ENCODE results near the gene ITGAD. TPM values are rescaled to one million over a fixed set of nuclear protein-coding genes. Genes with fewer than 3 reads are reported as not detected.
A peak's percentile ranks its signal among the peaks of the same experiment; 100 is the strongest.

ITGAD gene
- total RNA-seq, 1 donor from 2014 or later: not detected

DNA sequence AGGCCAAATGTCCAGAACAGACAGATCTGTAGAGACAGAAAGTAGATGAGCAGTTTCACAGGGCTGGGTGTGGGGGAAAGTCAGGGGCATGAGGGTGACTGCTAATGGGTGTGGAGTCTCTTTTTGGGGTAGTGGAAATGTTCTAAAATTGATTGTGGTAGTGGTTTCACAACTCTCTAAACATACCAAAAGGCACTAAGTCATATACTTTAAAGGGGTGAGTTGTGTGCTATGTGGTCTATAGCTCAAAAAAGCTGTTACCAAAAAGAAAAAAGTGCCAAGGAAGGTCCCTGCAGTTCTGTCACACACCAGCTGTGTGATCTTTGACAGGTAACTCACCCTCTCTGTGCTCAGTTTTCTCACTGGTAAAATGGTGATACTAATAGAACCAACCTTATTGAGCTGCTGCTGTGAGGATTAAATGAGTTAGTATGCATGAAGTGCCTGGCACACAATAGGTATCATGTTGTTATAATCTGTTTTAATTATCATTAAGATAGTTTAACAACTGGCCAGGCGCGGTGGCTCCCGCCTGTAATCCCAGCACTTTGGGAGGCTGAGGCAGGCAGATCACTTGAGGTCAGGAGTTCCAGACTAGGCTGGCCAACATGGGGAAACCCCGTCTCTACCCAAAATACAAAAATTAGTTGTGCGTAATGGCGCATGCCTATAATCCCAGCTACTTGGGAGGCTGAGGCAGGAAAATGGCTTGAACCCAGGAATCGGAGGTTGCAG lies 27.8 kb upstream of the ITGAD start:
- no peak for DNase-seq (ENCODE audit: low read depth)

DNA sequence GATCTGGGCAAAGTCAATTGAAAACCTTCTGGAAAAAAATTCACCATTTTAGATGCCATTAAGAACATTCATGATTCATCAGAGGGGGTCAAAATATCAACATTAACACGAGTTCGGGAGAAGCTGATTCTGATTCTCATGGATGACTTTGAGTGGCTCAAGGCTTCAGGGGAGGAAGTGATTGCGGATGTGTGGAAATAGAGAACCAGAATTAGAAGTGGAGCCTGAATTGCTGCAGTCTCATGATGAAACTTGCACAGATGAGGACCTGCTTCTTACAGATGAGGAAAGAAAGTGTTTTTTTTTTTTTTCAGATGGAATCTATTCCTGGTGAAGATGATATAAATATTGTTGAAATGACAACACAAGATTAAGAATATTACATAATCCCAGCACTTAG lies 25.3 kb upstream of the ITGAD start:
- DNase-seq (ENCODE audit: low read depth): no peak

DNA sequence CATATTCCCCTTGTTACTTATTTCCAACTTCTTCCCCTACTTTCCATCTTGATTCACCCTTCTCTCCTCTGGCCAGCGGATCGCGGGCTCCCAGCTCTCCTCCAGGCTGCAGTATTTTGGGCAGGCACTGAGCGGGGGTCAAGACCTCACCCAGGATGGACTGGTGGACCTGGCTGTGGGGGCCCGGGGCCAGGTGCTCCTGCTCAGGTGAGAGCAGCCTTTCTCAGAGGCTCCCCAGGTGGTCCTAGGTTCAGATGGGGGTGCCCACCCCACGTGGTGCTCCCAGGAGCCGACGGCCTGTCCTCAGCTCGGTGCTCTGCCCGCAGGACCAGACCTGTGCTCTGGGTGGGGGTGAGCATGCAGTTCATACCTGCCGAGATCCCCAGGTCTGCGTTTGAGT lies 22.1 kb upstream of the ITGAD start:
- no peak for DNase-seq (ENCODE audit: low read depth)

DNA sequence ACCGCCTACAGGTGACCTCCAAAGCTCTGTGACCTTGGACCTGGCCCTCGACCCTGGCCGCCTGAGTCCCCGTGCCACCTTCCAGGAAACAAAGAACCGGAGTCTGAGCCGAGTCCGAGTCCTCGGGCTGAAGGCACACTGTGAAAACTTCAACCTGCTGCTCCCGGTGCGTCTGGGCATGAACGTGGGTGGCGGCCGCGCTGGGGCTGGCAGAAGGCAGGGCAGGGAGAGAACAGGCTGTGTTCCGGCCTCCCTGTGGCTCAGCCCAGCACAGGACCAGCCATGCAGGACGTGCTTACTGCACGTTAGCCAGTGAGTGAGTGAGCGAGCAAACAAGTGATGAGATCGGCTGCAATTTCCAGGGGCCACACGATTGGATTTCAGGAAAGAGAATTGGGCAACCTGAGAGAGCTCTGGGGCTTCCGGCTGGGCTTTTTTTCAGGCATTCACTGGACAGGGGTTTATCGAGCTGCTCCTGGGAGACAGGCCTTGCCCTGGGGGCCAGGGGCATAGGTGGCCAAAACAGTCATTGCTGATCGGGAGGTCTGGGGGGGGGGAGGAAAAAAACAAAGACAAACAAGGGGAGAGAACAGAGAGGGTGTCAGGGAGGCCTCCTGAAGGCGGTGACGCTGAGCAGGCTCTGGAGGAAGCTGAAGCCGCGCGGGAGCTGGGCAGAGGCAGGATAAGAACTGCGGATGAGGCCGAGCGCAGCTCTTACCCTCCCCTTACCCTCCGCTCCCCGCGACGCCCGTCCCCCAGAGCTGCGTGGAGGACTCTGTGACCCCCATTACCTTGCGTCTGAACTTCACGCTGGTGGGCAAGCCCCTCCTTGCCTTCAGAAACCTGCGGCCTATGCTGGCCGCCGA lies 21.3 kb upstream of the ITGAD start:
- DNase-seq (ENCODE audit: low read depth): peak; percentile 13

DNA sequence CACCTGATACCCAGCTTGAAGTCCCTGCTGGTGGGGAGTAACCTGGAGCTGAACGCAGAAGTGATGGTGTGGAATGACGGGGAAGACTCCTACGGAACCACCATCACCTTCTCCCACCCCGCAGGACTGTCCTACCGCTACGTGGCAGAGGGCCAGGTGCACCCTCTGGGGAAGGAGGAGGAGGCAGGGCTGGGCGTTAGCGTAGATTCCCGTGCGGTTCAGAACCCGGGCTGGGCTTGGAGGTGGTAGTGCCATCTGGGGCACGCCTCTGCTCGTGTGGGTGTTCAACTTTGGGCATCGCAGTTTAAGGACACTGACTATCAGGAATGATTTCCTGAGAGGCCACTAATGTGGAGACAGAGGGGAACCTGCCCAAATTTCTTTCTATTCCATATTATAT lies 19.9 kb upstream of the ITGAD start:
- no peak for DNase-seq (ENCODE audit: low read depth)

DNA sequence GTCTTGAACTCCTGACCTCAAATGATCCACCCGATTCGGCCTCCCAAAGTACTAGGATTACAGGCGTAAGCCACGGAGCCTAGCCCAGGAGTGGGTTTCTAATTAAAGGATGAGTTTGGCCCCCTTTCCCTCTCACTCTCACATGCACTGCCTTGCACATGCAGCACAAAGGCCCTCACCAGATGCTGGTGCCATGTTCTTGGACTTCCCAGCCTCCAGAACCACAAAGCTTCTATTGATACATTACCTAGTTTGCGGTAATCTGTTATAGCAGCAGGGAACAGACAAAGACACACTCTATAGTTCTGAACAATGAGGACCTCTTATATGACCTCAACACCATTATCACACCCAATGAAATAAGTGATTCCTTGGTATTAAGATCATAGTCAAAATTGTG lies 17.9 kb upstream of the ITGAD start:
- no peak for DNase-seq (ENCODE audit: low read depth)

DNA sequence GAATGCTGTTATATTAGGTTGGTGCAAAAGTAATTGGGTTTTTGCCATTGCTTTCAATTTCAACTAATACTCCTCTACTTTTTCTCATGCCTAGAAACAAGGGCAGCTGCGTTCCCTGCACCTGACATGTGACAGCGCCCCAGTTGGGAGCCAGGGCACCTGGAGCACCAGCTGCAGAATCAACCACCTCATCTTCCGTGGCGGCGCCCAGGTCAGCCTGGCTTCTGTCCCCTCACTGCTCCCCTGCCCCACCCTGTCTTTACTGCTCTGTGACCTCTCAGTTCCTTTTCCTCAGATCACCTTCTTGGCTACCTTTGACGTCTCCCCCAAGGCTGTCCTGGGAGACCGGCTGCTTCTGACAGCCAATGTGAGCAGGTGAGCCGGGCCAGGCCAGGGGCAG lies 16.4 kb upstream of the ITGAD start:
- DNase-seq (ENCODE audit: low read depth): no peak

DNA sequence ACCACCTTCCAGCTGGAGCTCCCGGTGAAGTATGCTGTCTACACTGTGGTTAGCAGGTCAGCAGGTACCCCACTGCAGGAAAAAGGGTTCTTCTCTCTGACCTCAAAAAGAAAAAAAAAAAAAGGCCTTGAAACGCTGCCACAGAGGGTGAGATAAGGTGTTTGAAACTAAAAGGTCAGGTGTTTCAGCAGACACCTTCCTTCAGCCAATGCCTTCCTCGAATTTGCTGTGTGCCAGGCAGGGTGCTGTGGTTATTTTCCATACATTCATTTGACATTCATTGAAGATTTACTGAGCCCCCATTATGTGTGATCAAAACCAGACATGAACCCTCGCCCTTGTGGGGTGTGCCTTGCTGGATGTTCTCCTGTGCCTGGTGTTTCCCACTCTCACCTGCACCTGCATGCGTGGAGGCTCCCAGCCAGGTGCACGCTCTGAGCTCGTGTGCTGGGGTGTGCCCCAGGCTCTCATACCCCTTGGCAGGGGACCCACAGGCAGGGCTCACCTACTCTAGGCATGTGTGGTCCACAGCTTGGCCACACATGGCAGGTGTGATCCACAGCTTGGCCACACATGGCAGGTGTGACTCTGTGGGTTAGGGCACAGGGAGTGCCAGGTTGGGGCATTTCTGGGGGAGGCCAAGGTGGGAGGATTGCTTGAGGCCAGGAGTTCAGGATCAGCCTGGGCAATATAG lies 15.8 kb upstream of the ITGAD start:
- no peak for DNase-seq (ENCODE audit: low read depth)

DNA sequence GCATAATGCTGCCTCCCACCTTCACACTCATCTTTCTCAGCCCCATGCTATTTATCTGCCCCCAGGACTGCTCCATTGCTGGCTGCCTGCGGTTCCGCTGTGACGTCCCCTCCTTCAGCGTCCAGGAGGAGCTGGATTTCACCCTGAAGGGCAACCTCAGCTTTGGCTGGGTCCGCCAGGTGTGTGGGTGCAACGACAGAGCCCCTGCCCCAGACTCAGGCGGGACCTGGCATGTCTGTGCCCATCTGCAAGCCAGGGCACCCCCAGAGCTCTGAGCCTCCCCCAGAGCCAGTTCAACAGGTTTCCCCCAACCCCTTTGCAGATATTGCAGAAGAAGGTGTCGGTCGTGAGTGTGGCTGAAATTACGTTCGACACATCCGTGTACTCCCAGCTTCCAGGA lies 12.9 kb upstream of the ITGAD start:
- DNase-seq (ENCODE audit: low read depth): no peak

DNA sequence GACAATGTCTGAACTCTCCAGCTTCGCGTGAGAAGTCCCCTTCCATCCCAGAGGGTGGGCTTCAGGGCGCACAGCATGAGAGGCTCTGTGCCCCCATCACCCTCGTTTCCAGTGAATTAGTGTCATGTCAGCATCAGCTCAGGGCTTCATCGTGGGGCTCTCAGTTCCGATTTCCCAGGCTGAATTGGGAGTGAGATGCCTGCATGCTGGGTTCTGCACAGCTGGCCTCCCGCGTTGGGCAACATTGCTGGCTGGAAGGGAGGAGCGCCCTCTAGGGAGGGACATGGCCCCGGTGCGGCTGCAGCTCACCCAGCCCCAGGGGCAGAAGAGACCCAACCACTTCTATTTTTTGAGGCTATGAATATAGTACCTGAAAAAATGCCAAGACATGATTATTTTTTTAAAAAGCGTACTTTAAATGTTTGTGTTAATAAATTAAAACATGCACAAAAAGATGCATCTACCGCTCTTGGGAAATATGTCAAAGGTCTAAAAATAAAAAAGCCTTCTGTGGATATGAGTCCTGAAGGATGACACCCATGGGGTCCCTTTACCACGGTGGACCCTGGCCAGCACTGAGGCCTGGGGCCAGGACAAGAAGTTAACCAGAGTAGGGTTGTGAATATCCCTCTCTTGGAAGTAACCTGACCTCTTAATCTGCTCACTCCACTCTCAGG lies 10.5 kb upstream of the ITGAD start:
- DNase-seq (ENCODE audit: low read depth): peak; percentile 7

DNA sequence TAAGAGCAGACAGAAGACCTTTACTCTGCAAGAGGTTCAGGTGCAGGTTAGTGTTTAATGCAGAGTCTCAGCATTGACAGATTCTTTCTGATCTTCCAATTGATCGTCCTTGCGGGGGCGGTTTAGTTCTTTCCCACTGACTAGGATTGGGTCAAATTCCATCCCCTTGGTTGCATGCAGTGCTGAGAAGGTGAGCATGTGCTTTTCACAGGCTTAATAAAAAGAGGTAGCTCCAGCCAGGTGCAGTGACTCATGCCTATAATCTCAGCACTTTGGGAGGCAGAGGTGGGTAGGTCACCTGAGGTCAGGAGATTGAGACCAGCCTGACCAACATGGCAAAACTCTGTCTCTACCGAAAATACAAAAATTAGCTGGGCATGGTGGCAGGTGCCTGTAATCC lies 7.5 kb upstream of the ITGAD start:
- DNase-seq (ENCODE audit: low read depth): no peak

DNA sequence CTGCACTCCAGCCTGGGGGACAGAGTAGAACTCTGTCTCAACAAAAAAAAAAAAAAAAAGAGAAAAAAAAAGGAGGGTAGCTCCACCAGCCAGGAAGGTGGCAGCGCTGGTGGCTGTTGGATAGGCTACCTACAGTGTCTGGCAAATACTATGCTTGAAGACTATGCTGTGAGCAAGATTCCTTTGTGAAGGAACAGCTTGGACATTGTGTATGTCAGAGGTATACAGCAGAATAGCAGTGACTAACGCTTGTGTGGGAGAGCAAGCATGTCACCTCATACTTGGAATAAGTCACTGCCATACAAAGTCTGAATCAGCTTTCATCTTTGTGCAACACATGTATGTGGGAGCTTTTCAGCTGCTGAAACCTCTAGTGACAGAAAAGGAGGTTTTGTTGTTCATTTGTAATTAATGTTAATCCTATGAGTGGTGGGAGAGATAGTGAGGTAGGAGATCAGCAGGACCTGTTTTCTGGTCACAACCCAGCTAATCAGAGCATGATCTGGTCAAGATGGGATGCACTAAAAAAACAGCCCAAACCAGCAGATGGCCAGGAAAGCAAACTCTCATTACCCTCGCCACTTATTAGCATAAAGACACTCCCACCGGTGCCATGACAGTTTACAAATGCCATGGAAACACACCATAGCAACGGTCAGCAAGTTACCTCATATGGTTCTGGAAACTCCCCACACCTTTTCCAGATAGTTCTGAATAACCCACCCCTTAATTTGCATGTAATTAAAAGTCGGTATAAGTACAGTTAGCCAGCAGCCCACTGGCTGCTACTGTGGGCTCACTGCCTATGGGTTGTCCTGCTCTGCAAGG lies 6.8 kb upstream of the ITGAD start:
- peak; percentile 61 for DNase-seq (ENCODE audit: low read depth)

DNA sequence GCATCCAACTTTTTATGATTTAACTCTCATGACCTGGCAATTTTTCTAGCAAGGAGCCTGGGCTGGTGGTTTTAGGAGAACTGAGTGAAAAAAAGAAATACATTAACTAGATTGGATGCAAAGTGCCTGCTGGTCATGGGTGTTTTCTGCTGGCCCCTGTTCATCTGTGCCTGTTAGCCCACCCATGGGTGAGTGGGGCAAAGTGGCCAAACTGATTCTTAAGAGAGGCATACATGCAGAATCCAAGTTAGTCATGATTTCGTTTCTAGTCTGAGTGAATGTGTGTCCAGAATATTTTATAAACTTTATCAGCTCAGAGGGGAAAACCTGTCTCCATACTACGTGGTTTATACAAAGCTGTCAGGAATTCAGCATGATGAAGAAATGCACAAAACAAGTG lies 4.6 kb upstream of the ITGAD start:
- no peak for DNase-seq (ENCODE audit: low read depth)

DNA sequence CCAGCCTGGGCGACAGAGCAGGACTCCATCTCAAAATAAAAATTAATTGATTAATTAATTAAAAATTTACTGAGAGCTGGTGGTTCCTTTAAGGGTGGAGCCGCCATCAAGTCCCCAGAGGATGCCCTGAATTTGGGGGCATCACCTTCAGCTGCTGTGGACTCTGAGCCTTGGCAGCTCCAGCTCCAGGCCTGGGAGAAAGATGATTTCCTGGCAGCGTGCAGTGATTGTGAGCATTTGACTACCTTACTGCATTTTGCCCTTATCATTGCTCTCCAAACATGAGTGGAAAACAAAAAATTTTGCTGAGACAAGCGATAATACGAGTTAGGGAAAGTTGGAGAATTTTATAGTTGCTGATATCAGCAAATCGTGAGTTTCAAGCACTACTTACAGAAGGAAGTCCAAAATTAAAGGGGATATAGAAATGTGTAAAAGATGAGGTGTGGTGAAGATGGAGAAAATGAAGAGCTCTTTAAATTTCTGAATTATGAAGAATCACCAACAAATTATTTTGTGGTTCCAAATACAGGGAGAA lies 2.6 kb upstream of the ITGAD start:
- DNase-seq (ENCODE audit: low read depth): no peak

DNA sequence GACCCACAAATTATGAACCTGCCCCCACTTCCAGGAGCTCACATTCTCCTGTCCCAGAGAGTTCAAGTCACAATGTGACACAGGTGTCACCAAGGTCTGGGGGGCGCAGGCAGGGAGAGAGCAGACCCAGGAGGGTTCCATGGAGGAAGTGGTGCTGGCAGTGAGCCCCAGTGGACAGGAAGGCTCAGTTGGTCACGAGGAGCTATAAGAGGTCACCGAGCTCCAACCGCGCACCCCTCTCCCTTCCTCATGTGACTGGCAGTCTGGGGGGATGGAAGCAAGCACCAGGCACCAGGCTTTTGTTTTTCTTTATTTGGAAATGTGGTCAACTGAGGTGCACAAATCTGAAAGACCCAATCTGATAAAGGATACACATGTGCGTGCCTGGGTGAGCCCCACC lies 2.5 kb downstream of the ITGAD start:
- no peak for DNase-seq (ENCODE audit: low read depth)

DNA sequence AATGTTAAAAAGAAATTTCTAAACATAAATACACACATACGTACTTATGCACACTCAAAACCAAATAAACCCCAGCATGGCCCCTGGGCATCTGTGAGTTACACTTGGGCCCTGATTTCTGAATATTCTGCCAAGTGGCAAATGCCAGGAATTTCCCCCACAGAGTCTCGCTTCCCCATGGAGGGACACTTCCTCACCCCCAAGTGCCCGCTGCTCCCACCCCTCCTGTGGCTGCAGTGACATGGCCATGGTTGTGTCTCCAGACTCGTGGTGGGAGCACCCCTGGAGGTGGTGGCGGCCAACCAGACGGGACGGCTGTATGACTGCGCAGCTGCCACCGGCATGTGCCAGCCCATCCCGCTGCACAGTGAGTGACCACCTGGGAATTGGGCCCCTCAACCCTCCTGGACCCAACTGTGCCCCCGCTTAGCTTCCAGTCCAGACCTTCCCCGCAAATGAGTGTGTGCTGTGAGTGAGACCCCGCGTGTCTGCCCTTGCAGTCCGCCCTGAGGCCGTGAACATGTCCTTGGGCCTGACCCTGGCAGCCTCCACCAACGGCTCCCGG lies 4.0 kb downstream of the ITGAD start:
- DNase-seq (ENCODE audit: low read depth): no peak

DNA sequence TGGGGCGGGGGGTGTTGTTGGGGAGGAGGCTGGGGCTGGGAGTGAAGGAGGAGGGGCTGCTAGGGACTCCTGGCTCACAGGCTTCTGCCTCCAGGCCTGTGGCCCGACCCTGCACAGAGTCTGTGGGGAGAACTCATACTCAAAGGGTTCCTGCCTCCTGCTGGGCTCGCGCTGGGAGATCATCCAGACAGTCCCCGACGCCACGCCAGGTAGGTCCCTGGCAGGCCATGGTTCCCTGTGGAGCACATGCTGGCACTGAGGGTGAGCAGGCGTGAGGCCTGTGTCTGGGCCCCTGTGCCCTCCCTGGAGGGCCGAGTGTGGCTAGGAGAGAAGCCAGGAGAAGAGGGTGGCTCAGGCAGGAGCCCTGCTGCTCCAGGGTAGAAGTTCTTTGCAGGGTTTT lies 4.6 kb downstream of the ITGAD start:
- no peak for DNase-seq (ENCODE audit: low read depth)

DNA sequence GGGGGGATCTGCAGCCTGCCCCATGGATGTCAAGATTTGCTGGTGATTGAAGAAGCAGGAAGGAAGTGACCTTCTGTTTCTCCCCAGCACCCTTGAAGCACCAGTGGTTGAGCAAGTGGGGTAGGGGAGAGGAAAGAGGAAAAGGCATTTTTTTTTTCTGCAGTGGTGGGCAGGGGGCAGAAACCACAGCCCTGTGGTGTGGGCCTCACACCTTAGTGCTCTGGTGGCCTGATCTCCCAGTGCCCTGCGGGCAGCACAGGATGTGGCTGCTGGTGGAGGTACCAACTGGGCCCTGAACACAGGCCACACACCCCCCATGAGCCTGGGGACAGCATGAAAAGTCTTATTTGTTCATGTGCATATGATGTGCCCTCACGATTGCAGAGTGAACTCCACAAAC lies 7.1 kb downstream of the ITGAD start:
- DNase-seq (ENCODE audit: low read depth): no peak

DNA sequence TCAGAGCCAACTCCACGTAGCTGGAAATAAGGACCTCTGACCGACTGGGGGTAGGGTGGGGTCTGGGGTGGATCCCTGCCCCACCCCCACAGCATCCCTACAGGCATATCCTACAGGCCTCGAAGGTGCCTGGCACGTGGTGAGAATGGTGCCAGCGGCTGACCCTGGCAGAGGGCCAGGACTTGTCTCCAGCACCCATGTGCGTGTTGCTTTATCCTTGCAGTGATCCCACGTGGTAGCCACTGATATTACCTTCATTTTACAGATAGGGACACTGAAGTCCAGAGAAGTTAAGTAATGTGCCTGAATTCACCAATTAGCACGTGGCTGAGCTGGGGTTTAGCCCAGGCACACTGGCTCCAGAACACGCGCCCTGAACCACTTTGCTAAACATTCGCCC lies 8.3 kb downstream of the ITGAD start:
- DNase-seq (ENCODE audit: low read depth): no peak

DNA sequence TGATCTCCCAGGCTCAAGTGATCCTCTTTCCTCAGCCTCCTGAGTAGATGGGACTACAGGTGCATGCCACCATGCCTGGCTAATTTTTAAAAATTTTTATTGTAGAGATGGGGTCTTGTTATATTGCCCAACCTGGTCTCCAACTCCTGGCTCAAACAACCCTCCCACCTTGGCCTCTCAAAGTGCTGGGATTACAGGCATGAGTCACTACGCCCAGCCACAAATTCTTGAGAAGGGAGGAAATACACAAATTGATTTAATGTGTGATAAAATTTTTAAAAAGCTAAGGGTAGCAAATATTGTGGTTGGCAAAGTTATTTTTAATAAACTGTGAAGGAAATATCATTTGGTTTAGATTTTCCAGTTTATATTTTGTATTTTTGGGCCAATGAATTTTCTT lies 9.6 kb downstream of the ITGAD start:
- DNase-seq (ENCODE audit: low read depth): no peak
